Uterus (tissue), 4 donors: Measurements from ENCODE around the gene ANKS4B. TPM values are rescaled to one million over a fixed set of nuclear protein-coding genes. Genes with fewer than 3 reads are reported as not detected.

Experiments
- DNase-seq, 2 donors: peaks; one replicate each; pipeline ENCODE4 v3.0.0-alpha.2; 2019 to 2020
- H3K27ac ChIP-seq, 2 donors: fragments of 200-600 bp; sonication (generic); 1 replicate in 1 of 2; 2 replicates in 1 of 2; pipeline ENCODE4 v1.5.1; 2016 to 2018
- H3K27me3 ChIP-seq, 2 donors: fragments of 200-600 bp; sonication (generic); one replicate each; pipeline ENCODE4 v1.5.1; 2018 to 2019; ENCODE audit warnings: control low read depth in 1 of 2
- H3K36me3 ChIP-seq, 2 donors: fragments of 200-600 bp; sonication (generic); one replicate each; pipeline ENCODE4 v1.5.1; 2019; ENCODE audit warnings: control low read depth in 1 of 2
- H3K4me1 ChIP-seq, 2 donors: fragments of 200-600 bp; sonication (generic); one replicate each; pipeline ENCODE4 v1.5.1; 2018 to 2019; ENCODE audit warnings: control low read depth in 1 of 2
- H3K4me3 ChIP-seq, 2 donors: fragments of 200-600 bp; sonication (generic); 1 replicate in 1 of 2; 2 replicates in 1 of 2; pipeline ENCODE4 v1.5.1; 2018 to 2019; ENCODE audit warnings: mild to moderate bottlenecking in 1 of 2
- H3K9me3 ChIP-seq, 2 donors: fragments of 200-600 bp; sonication (generic); one replicate each; pipeline ENCODE4 v1.5.1; 2019; ENCODE audit warnings: control low read depth in 1 of 2
- POLR2A ChIP-seq, 2 donors: fragments of 450-650 bp; IDR thresholded peaks; one replicate each; pipeline ENCODE4 v1.6.1; 2016; ENCODE audit warnings: antibody characterized with exemption in 2 of 2, mild to moderate bottlenecking in 1 of 2, moderate library complexity in 1 of 2
- intact Hi-C: fragments of 100-400 bp; cut with DNase I; formaldehyde crosslinking; loops from one replicate; pipeline ENCODE4 v1.15.1; 2023; ENCODE audit warnings: low total_unique reads
- total RNA-seq, 4 donors: library from RNA; depleted of rRNA in 3 of 4; stranded (reverse); fragments of >200 nt in 3 of 4; gene quantifications; one replicate each; pipeline versions ENCODE4 v1.1.0 to v1.2.4, GENCODE V29; 2014 to 2023
- TF ChIP-seq, protein P1 (sequence below), 4 experiments: fragments of 200-600 bp in 2 of 4; fragments of 450-650 bp in 2 of 4; sonication (generic) in 2 of 4; IDR thresholded peaks; one replicate each; pipeline ENCODE4 v1.5.1; 2016 to 2019; ENCODE audit warnings: antibody characterized with exemption in 4 of 4, mild to moderate bottlenecking in 2 of 4, moderate library complexity in 1 of 4
- donor health status: DM: yes; HTN: yes; CAD: no.

Gene ANKS4B
- not detected for total RNA-seq

- peaks cover 0 to 8% of the 10 kb centered on the region in 2 donors for H3K27me3 ChIP-seq
- H3K4me3 ChIP-seq, result no peak within 1 kb of the TSS
- H3K4me1 ChIP-seq, result no peaks in the 10 kb centered on the region
- H3K36me3 ChIP-seq, result no peaks in the 10 kb centered on the region
- H3K27ac ChIP-seq, result no peak within 1 kb of the TSS
- intact Hi-C loops, result no loop called here
- H3K9me3 ChIP-seq, result no peaks in the 10 kb centered on the region
- DNase-seq, result no peak
- TF ChIP-seq POLR2A (IDR thresholded peaks at IDR 0.05), result no peak
- TF ChIP-seq, protein P1, sequence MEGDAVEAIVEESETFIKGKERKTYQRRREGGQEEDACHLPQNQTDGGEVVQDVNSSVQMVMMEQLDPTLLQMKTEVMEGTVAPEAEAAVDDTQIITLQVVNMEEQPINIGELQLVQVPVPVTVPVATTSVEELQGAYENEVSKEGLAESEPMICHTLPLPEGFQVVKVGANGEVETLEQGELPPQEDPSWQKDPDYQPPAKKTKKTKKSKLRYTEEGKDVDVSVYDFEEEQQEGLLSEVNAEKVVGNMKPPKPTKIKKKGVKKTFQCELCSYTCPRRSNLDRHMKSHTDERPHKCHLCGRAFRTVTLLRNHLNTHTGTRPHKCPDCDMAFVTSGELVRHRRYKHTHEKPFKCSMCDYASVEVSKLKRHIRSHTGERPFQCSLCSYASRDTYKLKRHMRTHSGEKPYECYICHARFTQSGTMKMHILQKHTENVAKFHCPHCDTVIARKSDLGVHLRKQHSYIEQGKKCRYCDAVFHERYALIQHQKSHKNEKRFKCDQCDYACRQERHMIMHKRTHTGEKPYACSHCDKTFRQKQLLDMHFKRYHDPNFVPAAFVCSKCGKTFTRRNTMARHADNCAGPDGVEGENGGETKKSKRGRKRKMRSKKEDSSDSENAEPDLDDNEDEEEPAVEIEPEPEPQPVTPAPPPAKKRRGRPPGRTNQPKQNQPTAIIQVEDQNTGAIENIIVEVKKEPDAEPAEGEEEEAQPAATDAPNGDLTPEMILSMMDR (IDR thresholded peaks at IDR 0.05), result no peak
Observed at GRCh38 chr16:21233521-21234150, at the start of gene ANKS4B. ANKS4B (plus strand) TSS chr16:21233699; CDS start chr16:21233738, 39 bp downstream.

DNA sequence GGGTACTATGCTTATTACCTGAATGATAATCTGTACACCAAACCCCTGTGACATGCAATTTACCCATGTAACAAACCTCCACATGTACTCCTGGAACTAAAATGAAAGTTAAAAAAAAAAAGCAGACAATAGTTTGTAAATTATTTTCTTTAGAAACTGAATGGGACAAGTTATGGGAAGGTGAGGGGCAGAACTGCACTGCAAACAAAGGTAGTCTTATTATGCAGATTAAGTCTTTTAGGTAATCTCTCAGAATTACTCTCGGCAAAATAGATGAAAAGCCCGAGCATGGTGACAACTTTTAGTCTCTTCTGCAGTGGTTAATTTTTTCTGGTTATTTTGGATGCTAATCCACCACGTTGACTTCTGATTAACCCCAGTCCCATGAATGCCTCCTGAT lies 49.5 kb upstream of the ANKS4B start:
- Histone ChIP-seq H3K4me1 (no peaks in the 10 kb centered on the region), H3K9me3 (no peaks in the 10 kb centered on the region), H3K36me3 (no peaks in the 10 kb centered on the region), H3K4me3 (no peak overlapping the region), H3K27me3 (no peaks in the 10 kb centered on the region), H3K27ac (no peak overlapping the region)
- intact Hi-C loops, result no loop called here
- DNase-seq, result no peak
- TF ChIP-seq POLR2A (IDR thresholded peaks at IDR 0.05), result no peak
- TF ChIP-seq, protein P1 (IDR thresholded peaks at IDR 0.05), result no peak

GRCh38 chr16:21184834-21185233 lies 48.7 kb upstream of the ANKS4B start:
- Histone ChIP-seq H3K27ac (no peak overlapping the region), H3K9me3 (no peaks in the 10 kb centered on the region), H3K4me3 (no peak overlapping the region), H3K36me3 (no peaks in the 10 kb centered on the region), H3K27me3 (no peaks in the 10 kb centered on the region), H3K4me1 (no peaks in the 10 kb centered on the region)
- intact Hi-C loops, result no loop called here
- no peak for TF ChIP-seq POLR2A (IDR thresholded peaks at IDR 0.05)
- TF ChIP-seq, protein P1 (IDR thresholded peaks at IDR 0.05), result no peak
- DNase-seq, result no peak

DNA sequence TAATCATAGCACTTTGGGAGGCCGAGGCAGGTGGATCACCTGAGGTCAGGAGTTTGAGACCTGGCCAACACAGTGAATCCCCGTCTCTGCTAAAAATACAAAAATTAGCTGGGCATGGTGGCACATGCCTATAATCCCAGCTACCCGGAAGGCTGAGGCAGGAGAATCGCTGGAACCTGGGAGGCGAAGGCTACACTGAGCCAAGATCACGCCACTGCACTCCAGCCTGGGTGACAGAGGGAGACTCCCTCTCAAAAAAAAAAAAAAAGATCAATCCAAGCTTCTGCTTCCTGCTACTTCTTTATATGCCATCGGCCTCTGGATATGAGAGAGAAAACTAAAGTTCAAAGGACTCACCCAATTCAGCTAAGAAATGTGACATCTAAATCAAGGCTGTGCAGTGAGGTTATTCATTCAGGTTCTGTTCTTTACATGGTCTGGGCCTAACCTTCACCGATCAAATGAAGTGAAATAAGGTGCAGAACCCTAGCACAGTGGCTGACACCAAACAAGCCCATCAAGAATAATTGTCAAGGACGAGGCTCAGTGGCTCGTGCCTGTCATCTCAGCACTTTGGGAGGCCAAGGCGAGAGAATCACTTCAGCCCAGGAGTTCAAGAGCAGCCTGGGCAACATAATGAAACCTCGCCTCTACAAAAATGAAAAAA lies 47.7 kb upstream of the ANKS4B start:
- H3K4me1 ChIP-seq, result no peaks in the 10 kb centered on the region
- no peaks in the 10 kb centered on the region for H3K27me3 ChIP-seq
- DNase-seq, result no peak
- no peaks in the 10 kb centered on the region for H3K36me3 ChIP-seq
- H3K4me3 ChIP-seq, result no peak overlapping the region
- TF ChIP-seq POLR2A (IDR thresholded peaks at IDR 0.05), result no peak
- TF ChIP-seq, protein P1 (IDR thresholded peaks at IDR 0.05), result no peak
- no peaks in the 10 kb centered on the region for H3K9me3 ChIP-seq
- H3K27ac ChIP-seq, result no peak overlapping the region
- intact Hi-C loops, result no loop called here

DNA sequence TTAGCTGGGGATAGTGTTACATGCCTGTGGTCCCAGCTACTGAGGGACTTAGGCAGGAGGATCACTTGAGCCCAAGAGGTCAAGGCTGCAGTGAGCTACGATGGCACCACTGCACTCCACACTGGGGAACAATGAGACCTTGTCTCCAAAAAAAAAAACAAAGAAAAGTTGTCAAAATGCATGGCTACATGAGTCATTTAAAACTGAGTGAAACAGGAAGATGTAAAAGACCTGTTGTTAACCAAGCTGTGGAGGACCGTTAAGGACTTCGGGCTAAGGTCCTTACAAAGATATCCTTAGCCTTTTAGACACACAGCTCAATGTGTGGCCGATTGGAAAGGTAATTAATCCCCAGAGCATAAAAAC lies 47.2 kb upstream of the ANKS4B start:
- H3K36me3 ChIP-seq, result no peaks in the 10 kb centered on the region
- H3K9me3 ChIP-seq, result no peaks in the 10 kb centered on the region
- no peak overlapping the region for H3K4me3 ChIP-seq
- intact Hi-C loops, result no loop called here
- no peaks in the 10 kb centered on the region for H3K27me3 ChIP-seq
- no peak for DNase-seq
- TF ChIP-seq POLR2A (IDR thresholded peaks at IDR 0.05), result no peak
- TF ChIP-seq, protein P1 (IDR thresholded peaks at IDR 0.05), result no peak
- no peak overlapping the region for H3K27ac ChIP-seq
- no peaks in the 10 kb centered on the region for H3K4me1 ChIP-seq
